ENCODE results near the gene INPP5K.
"Not testable (repeated sequence)": the region's sequence is repeated elsewhere in the genome, so short reads cannot be mapped to it uniquely, and the experiment has no call there.

Gene INPP5K

DNA sequence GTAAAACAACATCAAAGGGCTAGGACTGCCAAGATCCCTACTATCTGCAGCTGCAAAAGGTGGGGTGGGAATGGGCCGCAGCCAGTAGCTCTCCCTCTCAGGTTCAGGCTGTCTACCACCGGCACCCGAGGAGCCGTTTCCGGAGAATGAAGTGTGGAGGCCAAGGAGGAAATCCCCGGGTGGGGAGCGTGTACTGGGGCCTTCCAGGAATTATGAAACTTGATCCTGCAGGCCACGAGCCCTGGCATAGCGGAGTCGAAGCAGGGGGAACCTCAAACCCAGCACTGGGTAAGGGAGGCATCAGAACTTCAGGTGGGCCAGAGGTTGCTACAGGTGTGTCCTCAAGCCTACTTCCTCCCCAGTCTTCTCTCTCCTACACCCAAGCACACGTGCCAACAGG, 5.1 kb downstream of the INPP5K start:
- CTCF ChIA-PET, result interaction anchor here (1.1 to 2.7 kb wide), 3 partner anchors 13 to 146 kb away, joined by 3 to 9 read pairs (median 4); no protein-coding TSS in a partner anchor
- TF ChIP-seq, protein P1, sequence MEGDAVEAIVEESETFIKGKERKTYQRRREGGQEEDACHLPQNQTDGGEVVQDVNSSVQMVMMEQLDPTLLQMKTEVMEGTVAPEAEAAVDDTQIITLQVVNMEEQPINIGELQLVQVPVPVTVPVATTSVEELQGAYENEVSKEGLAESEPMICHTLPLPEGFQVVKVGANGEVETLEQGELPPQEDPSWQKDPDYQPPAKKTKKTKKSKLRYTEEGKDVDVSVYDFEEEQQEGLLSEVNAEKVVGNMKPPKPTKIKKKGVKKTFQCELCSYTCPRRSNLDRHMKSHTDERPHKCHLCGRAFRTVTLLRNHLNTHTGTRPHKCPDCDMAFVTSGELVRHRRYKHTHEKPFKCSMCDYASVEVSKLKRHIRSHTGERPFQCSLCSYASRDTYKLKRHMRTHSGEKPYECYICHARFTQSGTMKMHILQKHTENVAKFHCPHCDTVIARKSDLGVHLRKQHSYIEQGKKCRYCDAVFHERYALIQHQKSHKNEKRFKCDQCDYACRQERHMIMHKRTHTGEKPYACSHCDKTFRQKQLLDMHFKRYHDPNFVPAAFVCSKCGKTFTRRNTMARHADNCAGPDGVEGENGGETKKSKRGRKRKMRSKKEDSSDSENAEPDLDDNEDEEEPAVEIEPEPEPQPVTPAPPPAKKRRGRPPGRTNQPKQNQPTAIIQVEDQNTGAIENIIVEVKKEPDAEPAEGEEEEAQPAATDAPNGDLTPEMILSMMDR (IDR thresholded peaks at IDR 0.05; ENCODE audit: control extremely low read depth, extremely low read depth, low read depth, missing control alignments), result no peak
- POLR2A ChIA-PET, result no interaction called here
- no peak for DNase-seq (ENCODE audit: extremely low spot score)

- DNase-seq (ENCODE audit: extremely low spot score), result no peak
- CTCF ChIA-PET, result interaction anchor here (0.8 to 2.7 kb wide), 5 partner anchors 10 to 177 kb away, joined by 3 to 9 read pairs (median 3); partner anchors contain the start of gene MYO1C
- POLR2A ChIA-PET, result no interaction called here
- TF ChIP-seq, protein P1 (IDR thresholded peaks at IDR 0.05; ENCODE audit: control extremely low read depth, extremely low read depth, low read depth, missing control alignments), result no peak
Measured at GRCh38 chr17:1509290-1509881, 7.0 kb downstream of the INPP5K start.

DNA sequence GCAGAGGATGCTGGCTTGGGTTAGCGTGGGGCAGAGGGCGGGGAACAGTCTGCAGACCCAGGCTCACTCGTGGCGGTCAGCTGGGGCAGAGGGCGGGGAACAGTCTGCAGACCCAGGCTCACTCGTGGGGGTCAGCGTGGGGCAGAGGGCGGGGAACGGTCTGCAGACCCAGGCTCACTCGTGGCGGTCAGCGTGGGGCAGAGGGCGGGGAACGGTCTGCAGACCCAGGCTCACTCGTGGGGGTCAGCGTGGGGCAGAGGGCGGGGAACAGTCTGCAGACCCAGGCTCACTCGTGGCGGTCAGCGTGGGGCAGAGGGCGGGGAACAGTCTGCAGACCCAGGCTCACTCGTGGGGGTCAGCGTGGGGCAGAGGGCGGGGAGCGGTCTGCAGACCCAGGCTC, 7.7 kb downstream of the INPP5K start:
- CTCF ChIA-PET, result interaction anchor here (0.9 to 2.7 kb wide), 4 partner anchors 11 to 143 kb away, joined by 3 to 9 read pairs (median 6); partner anchors contain the start of gene MYO1C
- POLR2A ChIA-PET; DNase-seq (ENCODE audit: extremely low spot score): not testable (repeated sequence)

GRCh38 chr17:1506649-1507267, 9.7 kb downstream of the INPP5K start:
- no peak for DNase-seq (ENCODE audit: extremely low spot score)
- ChIA-PET POLR2A (no interaction called here), CTCF (interaction anchor here (2.2 to 4.8 kb wide), 2 partner anchors 10 to 142 kb away, joined by 11 to 36 read pairs; partner anchors contain the start of gene INPP5K)
- TF ChIP-seq, protein P1 (IDR thresholded peaks at IDR 0.05; ENCODE audit: control extremely low read depth, extremely low read depth, low read depth, missing control alignments), result no peak

DNA sequence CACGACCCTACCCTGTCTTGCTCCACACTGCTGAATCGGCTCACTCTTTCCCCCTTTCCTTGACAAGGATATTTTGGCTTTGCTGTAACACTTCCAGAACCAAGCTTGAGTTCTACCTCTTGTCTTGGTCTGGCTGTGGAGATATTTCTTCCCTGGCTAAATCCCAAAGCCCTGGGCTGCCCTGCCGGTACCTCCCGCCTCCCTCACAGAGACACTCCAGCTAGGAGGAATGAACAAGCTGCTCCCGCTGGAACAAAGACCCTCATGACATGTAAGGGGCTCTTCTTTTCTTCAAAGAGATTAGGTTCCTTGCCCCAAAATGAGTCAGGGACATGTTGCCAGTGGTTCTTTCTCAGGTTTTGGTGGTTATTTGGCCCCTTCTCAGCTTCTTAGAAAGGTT, 10.8 kb downstream of the INPP5K start:
- ChIA-PET CTCF (interaction anchor here (0.9 to 4.8 kb wide), 6 partner anchors 11 to 227 kb away, joined by 3 to 36 read pairs (median 4); partner anchors contain the start of genes INPP5K and MYO1C), POLR2A (interaction anchor here (2.0 kb wide), 1 partner anchor 11 kb away, joined by 6 read pairs; the partner anchor contains the start of gene INPP5K)
- DNase-seq (ENCODE audit: extremely low spot score), result no peak
- TF ChIP-seq, protein P1 (IDR thresholded peaks at IDR 0.05; ENCODE audit: control extremely low read depth, extremely low read depth, low read depth, missing control alignments), result no peak

GRCh38 chr17:1504866-1505265, 11.5 kb downstream of the INPP5K start:
- POLR2A ChIA-PET, result interaction anchor here (2.0 kb wide), 1 partner anchor 12 kb away, joined by 6 read pairs; the partner anchor contains the start of gene INPP5K
- CTCF ChIA-PET, result interaction anchor here (0.9 to 4.8 kb wide), 6 partner anchors 10 to 226 kb away, joined by 3 to 36 read pairs (median 4); partner anchors contain the start of gene INPP5K
- TF ChIP-seq, protein P1 (IDR thresholded peaks at IDR 0.05; ENCODE audit: control extremely low read depth, extremely low read depth, low read depth, missing control alignments), result no peak
- DNase-seq (ENCODE audit: extremely low spot score), result no peak

DNA sequence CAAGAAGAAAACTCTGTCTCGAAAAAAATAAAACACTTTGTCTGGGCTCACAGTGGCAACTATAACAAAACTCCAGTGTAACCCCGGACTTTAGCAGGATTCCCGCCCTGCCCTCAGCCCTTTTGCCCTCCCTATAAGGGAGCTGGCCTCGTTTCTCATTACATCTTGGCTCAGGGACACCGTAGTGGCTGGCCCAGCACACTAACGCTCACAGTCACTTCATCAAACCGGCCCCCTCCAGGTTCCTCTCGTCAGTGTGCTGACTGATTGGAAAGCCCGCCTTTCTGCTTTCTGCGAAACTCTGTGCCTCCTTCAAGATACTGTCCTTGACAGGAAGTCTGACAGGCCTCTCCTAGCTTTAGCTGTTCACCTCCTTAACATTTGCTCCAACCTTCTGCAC, 12.7 kb downstream of the INPP5K start:
- DNase-seq (ENCODE audit: extremely low spot score), result no peak
- POLR2A ChIA-PET, result no interaction called here

More for the DNA sequence above, 12.7 kb downstream of the INPP5K start:
- CTCF ChIA-PET, result interaction anchor here (0.6 to 4.8 kb wide), 3 partner anchors 9 to 116 kb away, joined by 3 to 36 read pairs (median 6); partner anchors contain the start of gene INPP5K
- TF ChIP-seq, protein P1 (IDR thresholded peaks at IDR 0.05; ENCODE audit: control extremely low read depth, extremely low read depth, low read depth, missing control alignments), result no peak

Data from GM10248 (cell line).